ENCODE data around the gene TMPRSS4.

TMPRSS4 gene

DNA sequence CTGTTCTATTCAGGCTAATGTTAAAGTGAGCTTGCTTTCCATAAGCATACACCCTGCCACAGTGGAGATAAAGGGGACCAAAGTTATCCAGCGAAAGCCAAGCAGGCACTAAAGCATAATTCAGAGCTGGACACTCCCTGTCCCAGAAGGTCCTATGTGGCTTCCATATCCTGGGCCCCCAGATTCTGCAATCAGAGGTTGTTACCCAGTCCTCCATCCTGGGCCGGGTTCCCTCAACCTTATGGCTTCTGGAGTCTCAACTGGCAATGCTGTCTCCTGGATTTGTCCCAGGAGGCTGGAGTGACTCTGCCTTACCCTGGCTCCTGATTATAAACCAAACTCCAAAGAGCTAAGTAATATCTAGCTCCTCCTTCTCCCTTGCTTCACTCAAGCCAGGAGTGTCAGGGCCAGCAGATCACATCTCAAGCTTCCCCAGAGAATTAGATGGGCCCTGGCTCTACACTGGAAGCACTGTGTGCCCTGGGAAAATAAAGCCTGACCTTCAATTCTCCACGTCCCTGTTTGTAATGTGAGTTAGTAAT lies 23.9 kb downstream of the TMPRSS4 start:
- no peak for DNase-seq

DNA sequence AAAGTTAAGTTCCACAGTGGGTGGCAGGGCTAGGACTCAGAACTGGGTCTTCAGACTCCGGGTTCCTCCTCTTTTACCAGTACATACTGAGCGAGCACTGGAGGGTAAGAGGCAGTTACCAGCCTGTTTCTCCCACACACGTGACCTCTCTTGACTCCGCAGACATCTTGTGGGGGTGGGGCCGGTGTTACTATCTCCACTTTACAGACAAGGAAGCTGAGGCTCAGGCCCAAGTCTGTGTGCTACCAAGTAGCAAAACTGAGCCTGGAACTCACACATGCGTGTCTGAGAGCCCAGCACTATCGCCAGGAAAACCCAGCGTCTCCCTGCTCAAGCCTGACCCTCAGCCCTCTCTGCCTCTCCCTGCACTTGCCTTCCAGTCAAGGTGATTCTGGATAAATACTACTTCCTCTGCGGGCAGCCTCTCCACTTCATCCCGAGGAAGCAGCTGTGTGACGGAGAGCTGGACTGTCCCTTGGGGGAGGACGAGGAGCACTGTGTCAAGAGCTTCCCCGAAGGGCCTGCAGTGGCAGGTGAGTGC lies 25.9 kb downstream of the TMPRSS4 start:
- no peak for DNase-seq

GRCh38 chr11:118104491-118104890 lies 27.6 kb downstream of the TMPRSS4 start:
- DNase-seq, result no peak

DNA sequence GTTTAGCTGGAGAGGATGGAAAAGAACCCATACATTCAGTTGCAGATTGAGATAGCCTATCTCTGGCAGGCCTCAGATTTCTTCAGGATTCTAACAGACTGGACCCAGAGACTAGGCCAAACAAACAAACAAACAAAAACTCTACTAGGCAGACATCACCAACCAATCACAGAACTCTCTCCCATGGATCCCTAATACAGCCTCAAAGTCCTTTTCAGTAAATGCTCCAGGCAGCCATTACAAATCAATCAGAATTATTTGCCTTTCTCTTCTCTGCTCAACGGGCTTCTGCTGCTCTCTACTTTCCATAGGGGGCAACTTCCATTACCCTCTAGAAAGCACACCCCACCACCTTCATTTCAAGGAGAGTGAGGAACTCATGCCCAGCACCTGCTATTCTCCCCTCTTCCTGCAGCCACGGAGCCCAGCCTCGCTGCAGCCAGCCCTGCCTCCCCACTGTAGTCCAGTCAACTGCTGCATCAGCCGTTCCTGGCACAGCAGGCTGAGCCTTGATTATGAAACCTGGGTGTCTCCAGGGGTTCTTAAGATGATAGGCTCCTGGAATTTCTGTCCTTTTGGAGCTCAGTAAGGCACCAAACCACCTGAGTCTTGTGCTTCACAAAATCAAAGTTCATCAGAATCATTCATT lies 28.9 kb downstream of the TMPRSS4 start:
- no peak for DNase-seq

GRCh38 chr11:118106789-118107335 lies 30.0 kb downstream of the TMPRSS4 start:
- DNase-seq, result no peak

GRCh38 chr11:118108513-118108912 lies 31.6 kb downstream of the TMPRSS4 start:
- no peak for DNase-seq

- no peak for DNase-seq
Measured at GRCh38 chr11:118109231-118109630, 32.4 kb downstream of the TMPRSS4 start.

- DNase-seq, result no peak
Measured at GRCh38 chr11:118111019-118111743, 34.3 kb downstream of the TMPRSS4 start.

DNA sequence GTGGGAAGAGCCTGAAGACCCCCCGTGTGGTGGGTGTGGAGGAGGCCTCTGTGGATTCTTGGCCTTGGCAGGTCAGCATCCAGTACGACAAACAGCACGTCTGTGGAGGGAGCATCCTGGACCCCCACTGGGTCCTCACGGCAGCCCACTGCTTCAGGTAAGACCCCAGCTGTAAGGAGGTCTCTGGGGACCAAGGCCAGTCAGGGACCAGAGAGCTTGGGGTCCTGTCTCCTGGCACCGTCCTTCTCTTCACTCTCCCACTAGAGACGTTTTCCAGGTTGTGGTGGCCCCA lies 34.8 kb downstream of the TMPRSS4 start:
- DNase-seq, result no peak

DNA sequence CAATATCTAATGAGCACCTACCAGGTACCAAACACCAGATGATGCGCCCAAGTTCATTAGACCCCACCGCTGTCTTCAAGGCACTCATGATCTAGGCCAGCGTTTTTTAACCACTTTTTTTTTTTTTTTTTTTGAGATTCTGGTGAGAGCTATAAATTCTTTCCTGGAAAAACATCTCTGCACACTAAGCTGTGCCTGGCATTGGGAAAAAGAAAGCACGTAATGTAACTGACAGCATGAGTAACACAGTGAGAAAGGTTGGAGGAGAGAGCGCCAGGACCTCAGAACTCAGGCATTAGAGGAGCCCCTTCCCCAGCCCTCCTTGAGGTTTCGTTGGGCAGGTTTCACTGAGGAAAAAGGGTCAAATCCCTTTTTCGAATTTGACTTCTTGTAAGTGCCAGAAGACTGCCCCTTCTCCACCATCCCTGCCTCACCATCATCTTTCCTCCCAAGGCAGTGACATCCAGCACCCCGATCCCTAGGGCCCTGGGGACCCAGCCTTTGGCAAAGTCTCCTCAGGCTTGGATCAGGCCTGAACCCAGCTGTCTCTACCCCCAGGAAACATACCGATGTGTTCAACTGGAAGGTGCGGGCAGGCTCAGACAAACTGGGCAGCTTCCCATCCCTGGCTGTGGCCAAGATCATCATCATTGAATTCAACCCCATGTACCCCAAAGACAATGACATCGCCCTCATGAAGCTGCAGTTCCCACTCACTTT lies 36.0 kb downstream of the TMPRSS4 start:
- no peak for DNase-seq

DNA sequence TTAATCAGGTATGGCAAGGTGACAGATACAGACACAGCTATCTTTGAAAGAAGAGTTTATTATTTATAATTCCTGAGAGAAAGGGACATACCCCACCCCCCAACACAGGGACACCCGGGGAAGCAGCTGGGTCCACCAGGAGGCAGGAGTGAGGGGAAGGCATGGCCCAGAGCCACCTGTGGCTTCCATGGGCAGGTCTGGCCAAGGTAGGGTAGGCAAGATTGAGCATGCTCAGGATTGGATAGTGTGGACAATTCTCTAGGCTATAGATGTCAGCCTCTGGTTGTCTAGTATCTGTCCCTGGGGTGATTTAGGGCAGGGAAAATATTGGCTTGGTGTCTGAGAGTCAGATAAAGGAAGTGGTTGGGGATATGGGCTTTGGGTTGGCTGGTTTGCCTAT lies 37.4 kb downstream of the TMPRSS4 start:
- no peak for DNase-seq

GRCh38 chr11:118115048-118115447 lies 38.2 kb downstream of the TMPRSS4 start:
- DNase-seq, result no peak

DNA sequence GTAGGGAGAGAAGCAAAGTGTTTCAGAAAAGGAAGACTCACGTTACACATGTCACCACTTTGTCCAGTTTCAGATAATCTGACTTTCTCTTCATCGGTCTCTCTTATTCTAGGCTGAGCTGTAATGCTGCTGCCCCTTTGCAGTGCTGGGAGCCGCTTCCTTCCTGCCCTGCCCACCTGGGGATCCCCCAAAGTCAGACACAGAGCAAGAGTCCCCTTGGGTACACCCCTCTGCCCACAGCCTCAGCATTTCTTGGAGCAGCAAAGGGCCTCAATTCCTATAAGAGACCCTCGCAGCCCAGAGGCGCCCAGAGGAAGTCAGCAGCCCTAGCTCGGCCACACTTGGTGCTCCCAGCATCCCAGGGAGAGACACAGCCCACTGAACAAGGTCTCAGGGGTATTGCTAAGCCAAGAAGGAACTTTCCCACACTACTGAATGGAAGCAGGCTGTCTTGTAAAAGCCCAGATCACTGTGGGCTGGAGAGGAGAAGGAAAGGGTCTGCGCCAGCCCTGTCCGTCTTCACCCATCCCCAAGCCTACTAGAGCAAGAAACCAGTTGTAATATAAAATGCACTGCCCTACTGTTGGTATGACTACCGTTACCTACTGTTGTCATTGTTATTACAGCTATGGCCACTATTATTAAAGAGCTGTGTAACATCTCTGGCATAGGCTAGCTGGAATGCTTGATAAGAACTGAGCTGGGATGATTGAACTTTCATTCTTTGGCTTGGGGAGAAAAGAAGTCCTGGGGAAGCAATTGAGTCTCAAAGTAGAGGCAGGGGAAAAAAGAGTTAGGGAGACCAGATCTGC lies 41.1 kb downstream of the TMPRSS4 start:
- DNase-seq, result no peak

DNA sequence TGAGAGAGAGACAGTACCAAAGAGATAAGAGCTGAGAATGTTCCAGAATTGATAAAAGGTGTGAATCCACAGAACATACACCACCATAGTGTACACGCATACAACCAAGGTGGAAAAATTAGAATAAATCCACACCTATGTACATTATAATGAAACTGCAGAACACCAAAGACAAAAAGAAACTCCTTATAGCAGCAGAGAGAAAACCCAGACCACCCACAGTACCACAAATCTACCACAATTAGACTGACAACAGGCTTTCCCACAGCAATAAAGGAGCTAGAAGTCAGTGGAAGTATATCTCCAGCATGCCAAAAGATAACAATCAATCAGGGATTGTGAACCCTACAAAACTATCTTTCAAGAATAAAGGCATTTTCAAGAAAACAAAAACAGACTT lies 43.9 kb downstream of the TMPRSS4 start:
- no peak for DNase-seq

GRCh38 chr11:118124929-118125535 lies 48.2 kb downstream of the TMPRSS4 start:
- no peak for DNase-seq

- DNase-seq, result no peak
Measured at GRCh38 chr11:118126082-118126838, 49.4 kb downstream of the TMPRSS4 start.

GRCh38 chr11:118128310-118128709 lies 51.4 kb downstream of the TMPRSS4 start:
- DNase-seq, result no peak

DNA sequence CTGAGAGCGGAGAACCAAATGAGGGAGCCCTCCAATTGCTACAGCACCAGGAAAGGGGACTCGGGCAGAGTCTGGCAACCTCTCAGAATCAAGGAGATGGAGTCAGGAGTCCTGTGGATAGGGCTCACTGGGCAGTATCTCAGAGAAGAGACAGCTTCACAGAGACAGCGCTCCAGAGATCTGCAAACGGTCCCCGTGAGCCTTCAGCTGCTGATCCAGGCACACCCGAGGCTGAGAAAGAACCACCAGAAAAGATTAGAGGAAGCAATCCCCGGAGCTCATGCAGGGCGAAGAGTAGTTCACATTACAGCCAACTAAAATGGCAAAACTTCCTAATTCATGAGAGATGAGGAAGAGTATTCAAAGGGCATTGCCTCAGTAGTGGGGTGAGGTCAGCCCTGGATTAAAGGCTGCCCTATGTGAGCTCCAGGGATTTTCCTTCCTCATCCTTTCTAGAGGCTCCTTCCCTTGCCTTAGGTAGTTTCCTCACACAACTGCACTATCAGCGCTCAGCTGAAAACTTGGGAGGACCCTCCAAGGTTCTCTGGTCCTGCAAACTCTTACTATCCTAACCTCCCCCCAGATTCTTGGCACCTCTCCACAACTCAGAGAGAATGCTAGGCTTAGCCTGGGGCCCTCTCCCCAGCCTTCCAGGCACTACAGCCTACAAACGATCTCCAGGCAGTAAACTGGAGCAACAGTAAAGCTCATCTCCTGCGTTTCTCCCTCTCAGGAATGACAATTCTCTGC lies 52.0 kb downstream of the TMPRSS4 start:
- no peak for DNase-seq

DNA sequence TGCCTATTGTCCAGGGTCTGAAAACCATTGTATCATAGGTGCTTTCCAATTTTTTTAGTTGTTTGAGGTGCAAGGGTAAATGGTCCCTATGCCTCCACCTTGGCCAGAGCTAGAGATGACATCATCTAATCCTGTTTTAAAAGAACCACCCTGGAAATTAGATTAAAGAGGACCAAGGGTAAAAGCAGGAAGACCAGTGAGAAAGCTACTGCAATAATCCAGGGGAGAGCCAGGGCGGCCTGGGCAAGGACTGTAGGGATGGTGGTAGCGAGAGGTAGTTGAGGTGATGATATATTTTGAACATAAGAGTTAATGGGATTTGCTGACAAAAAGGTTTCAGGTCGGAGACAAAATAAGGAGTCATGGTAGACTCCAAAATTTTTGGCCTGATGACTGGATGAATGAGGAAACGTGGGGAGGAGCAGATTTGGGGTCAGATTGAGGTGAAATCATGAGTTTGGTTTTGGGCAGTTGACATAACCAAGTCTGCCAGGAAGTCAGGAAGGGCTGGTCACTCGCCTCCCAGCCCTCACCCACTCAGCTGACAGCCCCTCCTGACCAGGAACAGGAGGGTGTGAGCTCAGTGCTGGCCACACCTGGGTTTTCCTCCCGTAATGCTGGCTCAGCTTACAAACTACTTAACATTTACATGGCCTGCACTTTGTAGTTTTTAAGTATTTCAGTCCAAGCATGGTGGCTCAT lies 52.7 kb downstream of the TMPRSS4 start:
- no peak for DNase-seq

Measured in right kidney (tissue), 1 donor.